SH-SY5Y (cell line): ENCODE results near the gene SCP2.

Experiments
- GATA2 ChIP-seq: IDR thresholded peaks from 2 replicates; pipeline ENCODE4 v1.6.1; 2011; ENCODE audit warnings: mild to moderate bottlenecking, low read depth, low read length
- GATA3 ChIP-seq: IDR thresholded peaks from 2 replicates; pipeline ENCODE4 v1.6.1; 2011; ENCODE audit warnings: low read depth, mild to moderate bottlenecking, low read length, moderate library complexity

GRCh38 chr1:52900402-52900801, 26.7 kb upstream of the SCP2 start:
- TF ChIP-seq GATA2 = no peak
- no peak for TF ChIP-seq GATA3
